Posterior vena cava (tissue), 2 donors: ENCODE results near the gene COL4A4. TPM values are rescaled to one million over a fixed set of nuclear protein-coding genes. Genes with fewer than 3 reads are reported as not detected.
"Not testable (repeated sequence)": the region's sequence is repeated elsewhere in the genome, so short reads cannot be mapped to it uniquely, and the experiment has no call there.

ENCODE experiments used
- DNase-seq: peaks from one replicate; pipeline ENCODE4 v3.0.0-alpha.2; 2020; ENCODE audit warnings: low spot score
- intact Hi-C, 2 donors: fragments of 100-400 bp; cut with DNase I; formaldehyde crosslinking; loops; one replicate each; pipeline versions ENCODE4 v1.14.1 to v1.14.2; 2022 to 2023
- total RNA-seq, 2 donors: library from RNA; stranded (reverse); fragmentation: NEBNext Ultra II Directional; extraction: Animal tissue kit (Norgen Biotek cat#: 25700); gene quantifications; one replicate each; pipeline ENCODE4 v1.2.1, GENCODE V29; 2021
- donor health status: DM: yes; HTN: yes; CAD: no.
- donor health status: DM: yes; HTN: yes; CAD: no.

Gene COL4A4
- total RNA-seq, 2 donors from 2014 or later: 0.93 to 3.0 TPM

DNA sequence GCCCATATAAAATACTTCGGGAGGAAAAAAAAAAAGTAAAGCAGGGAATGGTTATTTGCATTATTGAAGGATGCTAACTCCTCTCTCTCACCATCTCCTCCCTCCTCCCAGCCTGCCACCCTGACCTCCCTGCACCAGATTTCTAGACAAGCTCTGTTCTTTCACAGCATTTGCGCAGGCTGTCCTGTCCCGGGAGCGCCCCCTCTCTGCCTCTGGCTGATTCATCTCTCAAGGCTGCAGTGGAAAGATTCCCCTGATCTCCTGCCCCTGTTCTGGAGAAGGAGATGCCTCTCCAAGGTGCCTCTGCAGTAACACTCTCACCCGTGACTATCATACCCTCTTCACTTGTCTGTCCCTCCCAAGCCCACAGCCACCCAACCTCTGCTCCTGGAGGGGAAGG is 38.5 kb downstream of the COL4A4 start:
- no peak for DNase-seq
- intact Hi-C loops: no loop called here

DNA sequence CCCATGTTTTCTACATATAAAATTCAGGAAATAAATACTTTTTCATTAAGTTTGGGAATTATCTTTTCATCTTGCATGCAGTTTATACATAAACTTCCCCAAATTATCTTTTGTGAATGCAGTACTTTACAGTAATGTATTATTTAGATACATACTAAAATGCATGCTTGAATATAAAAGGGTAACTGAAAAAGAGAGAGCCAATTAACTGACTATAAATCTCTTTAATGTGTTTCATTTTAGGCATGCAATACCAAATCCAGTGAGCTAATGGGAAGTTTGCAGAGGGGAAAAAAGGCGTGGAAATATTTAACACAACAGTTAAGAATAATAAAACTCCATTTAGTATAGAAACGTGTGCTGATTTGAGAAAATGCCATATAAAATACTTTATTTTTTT is 39.2 kb downstream of the COL4A4 start:
- intact Hi-C loops: no loop called here
- DNase-seq: no peak

DNA sequence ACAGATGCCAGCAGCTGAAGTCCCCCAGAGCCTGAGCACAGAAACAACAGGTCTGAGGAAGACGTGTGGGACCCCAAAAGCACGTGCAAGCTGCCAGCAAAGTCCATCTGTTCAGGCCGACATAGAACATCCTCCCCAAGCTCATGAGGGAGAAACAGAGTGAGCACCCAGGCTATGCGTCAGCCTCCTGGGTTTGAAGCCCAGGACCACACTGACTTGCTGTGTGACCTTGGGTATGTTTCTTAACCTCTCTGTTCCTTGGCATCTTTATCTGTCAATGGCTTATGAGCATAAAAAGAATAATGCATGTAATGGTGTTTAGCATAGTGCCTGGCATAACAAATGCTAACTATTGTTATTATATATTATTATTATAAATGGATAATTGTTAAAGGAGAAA is 40.3 kb downstream of the COL4A4 start:
- no peak for DNase-seq
- intact Hi-C loops: no loop called here

DNA sequence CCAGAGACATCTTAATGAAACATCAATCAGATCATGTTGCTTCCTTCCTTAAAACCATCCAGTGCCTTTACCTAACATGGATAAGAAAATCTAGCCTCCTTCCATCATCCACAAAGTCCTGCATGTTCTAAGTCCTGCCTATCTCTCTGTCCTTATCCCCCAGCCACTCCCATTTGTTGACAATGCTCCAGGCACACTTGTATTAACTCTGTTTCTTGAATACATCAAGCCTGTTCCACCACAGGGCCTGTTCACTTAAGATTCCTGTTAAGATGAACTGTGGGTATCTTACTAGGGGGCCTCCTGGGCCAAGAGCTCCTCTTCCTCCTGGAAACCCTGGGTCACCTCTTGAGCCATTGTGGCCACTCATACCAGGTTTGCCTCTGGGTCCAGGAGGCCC is 45.7 kb downstream of the COL4A4 start:
- intact Hi-C loops: no loop called here
- no peak for DNase-seq

DNA sequence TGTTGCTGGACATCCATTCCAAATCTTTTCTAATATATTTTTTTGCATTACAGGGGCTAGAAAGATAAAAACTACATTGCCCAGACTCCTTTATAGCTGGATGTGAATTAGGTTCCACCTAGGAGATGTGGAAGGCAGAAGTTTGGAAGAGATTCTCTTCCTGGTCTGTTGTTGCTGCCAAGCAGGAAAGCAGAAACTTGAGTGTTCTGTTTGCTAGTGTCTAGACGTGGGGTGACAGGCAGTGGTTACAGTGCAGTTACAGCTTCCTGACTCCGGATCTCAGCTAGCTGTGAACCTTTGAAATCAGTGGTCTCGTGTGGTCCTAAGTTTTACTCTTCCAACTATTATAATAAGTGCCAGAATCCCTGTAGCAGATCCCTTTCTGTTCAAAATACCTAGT is 46.2 kb downstream of the COL4A4 start:
- intact Hi-C loops: no loop called here
- DNase-seq: no peak

DNA sequence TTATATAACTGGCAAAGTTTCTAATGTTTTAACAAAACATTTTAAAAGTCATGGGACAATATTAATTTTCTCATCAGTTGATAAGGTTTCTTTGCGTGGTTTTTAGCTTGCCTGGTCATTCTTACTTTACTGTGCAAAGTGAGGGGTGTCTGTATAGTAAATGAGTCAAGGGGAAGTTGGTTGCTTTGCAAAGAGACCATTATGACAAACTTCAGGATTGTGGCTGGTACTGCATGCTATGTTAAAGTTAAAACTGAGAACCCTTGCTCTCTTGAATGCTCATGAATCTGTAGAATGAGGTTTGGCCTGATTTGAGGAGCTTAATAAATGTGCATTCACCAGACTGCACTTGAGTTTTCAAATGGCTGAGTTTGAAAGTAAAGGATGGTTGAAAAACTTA is 47.0 kb downstream of the COL4A4 start:
- no peak for DNase-seq
- intact Hi-C loops: no loop called here

DNA sequence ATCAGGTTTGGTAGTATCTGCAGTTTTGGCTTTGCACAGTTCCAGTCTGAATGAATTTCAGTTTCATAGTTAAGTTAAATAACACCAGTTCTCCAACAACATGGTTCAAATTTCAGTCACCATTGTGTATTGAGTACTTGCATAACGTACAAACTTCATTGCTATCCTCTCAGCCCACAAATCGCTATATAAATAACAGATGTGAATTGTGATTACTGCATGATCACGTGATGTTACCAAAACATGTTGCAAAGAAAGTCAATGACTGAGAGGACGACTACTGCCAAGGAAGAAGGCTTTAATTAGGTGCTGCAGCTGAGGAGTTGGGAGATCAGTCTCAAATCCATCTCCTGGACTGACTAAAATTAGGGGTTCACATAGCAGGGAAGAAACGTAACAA is 48.2 kb downstream of the COL4A4 start:
- DNase-seq: no peak
- intact Hi-C loops: no loop called here

DNA sequence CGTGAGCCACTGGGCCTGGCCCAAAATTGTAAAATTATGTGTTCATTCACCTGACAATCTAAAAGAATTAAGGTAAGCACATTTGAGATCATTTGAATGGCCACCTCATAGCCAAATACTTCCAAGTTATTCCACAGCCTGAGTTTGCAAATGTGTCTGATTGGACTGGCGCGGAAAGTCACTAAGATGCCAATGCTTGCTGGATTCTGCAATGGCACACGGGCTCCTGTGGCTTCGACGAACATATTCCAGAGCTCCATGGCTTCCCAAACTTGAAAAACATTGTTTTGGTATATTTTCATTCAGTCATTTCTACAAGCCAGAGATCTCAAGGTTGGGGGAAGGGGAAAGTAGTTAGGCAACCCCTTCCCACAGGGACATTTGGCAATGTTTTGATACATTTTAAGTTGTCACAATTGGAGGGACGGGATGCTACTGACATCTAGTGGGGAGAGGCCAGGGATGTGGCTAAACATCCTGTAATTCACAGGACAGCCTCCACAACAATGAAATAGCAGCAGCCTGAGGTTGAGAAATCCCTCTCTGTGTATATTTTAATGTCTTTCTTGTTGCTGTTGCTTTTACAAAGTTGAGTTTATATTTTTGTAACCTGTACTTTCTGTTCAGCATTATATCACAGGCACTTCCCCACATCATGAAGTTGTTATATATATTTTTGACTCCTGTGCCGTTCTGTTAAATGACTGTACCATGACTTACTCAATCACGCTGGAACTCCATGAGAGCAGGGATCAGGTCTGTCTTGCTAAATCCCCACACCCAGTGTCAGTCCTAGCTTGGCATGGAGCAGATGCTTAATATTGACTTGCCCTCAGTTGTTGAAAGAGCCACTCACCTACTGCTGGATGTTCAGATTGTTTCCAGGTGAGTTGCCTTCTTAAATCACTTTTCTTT is 56.9 kb downstream of the COL4A4 start:
- intact Hi-C loops: no loop called here
- no peak for DNase-seq

DNA sequence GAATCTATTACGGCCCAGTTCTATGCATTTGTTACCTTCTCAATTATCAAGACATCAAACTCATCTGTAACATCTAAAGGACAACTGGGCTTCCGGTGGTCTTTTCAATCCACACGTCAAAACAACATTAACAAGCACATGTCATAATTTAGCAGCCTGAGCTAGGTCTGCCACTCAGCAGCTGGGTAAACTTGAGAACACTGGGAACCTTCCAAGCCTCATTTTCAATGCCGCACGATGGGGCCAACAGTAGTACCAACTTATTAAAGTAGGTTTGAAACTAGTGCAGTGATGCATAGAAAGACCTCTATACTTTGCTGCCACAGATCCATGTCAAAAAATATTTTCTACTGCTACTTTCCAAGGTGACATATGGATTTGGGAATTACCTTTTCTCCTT is 60.4 kb downstream of the COL4A4 start:
- no peak for DNase-seq
- intact Hi-C loops: no loop called here

DNA sequence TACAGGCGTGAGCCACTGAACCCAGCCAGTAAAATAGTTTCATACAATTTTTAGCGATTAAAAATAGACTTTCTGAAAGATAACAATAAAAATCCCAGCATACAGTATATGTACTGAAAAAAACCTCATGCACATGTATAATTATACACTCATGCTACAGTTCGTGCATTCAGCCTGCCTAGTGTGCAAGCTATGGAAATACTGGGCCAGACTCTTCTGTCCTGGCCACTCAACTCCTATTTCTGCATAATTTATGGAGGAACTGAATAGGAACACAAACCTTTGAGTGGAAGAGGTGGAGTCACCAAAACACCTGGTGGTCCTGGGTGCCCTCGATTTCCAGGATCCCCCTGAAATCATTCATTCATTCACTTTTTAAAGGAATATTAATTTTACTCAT is 64.7 kb downstream of the COL4A4 start:
- DNase-seq: no peak
- intact Hi-C loops: no loop called here

DNA sequence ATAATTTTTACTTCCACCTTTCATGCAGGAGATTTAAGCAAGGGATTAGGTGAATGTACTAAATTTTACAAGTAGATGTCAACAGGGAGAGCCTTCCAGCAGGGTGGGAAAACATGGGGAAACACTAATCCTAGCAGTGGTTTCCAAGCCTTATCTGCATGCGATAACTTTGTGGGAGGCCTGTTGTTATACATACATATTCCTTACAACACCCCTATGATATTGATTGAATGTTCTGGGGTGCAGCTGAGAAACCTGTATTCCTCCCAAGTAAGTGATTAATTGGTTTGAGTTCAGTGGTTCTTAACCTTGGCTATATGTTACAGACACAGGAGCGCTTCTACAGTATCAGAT is 65.9 kb downstream of the COL4A4 start:
- DNase-seq: no peak
- intact Hi-C loops: no loop called here

DNA sequence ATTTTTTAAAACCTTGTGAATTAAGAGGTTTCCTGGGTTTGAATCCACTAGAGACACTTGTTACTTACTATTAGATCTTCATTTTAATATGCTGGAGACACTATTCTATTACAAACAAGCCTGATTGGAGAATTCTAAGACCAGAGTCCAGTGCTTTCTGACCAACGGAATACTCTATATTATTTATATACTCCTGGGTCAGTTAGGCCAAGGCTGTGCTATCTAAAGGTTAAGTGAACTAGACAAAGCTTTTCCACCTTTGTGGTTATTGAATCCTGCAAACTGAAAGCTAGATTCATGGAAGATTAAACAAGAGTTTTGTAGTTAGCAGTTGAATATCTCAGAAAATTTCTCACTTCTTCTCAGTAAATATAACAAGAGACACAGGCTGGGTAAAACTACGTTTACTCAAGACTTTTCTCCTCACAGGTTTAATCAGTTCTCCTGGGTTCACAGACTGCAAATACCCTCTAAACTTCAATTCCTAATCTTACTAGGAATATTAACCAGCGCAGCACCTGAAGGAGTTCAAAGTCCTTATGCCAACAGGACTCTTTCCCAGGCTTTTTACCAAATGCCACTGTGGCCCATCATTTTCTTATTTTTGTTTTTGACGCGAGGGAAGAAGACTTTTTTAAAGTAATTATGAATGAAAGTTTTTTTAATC is 66.4 kb downstream of the COL4A4 start:
- DNase-seq: no peak
- intact Hi-C loops: no loop called here

DNA sequence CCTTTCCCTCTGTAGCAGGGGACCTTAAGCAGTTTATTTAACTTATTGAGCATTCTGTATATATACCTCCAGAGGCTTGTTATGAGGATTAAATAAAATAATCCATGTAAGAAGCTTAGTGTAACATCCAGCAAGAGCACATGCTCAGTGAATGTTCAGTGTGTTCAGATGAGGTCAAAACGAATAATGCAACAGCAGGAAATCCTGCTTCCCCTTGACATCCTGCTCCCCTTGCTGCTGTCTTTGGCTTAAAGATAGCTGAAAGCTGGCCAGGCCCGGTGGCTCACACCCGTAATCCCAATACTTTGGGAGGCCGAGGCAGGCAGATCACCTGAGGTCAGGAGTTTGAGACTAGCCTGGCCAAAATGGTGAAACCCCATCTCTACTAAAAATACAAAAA is 68.7 kb downstream of the COL4A4 start:
- no peak for DNase-seq
- intact Hi-C loops: no loop called here

DNA sequence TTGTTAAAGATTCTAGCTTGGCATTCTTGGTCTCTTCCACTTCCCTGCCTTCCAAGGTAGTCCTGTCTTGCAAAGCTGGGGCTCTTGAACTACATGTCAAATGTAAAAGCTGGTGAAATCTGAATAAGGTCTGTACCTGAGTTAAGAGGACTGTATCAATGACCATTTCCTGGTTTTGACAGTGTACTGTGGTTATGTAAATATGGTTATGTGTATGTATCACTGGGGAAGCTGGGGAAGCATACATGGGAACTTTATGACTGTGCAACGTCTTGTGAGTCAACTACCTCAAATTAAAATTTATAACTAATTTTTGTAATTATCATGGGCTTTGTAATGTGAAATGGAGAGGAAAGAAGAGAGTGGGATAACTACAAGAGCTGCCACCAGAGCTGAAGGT is 81.7 kb downstream of the COL4A4 start:
- intact Hi-C loops: no loop called here
- no peak for DNase-seq

DNA sequence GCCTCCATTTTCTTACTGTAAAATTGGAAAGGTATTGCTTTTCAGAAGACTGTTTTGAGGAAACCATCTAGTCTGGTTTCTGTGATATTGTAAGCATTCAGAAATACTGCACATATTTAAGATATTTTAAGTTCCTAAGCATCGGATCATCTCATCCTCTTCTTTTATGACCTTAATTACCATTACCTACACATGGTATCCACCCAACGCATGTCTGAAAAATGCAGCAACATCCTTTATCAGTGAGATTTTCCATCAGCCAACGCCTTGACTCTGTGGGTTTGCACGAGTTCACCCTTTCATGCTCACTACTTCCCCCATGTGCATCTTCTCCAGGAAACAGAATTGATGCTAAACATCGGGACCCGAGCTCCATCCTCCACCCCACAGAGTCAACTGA is 84.3 kb downstream of the COL4A4 start:
- intact Hi-C loops: no loop called here
- DNase-seq: no peak

DNA sequence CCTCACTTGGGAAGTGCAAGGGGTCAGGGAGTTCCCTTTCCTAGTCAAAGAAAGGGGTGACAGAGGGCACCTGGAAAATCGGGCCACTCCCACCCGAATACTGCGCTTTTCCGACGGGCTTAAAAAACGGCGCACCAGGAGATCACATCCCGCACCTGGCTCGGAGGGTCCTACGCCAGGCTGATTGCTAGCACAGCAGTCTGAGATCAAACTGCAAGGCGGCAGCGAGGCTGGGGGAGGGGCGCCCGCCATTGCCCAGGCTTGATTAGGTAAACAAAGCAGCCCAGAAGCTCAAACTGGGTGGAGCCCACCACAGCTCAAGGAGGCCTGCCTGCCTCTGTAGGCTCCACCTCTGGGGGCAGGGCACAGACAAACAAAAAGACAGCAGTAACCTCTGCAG is 98.9 kb downstream of the COL4A4 start:
- intact Hi-C loops, DNase-seq: not testable (repeated sequence)

DNA sequence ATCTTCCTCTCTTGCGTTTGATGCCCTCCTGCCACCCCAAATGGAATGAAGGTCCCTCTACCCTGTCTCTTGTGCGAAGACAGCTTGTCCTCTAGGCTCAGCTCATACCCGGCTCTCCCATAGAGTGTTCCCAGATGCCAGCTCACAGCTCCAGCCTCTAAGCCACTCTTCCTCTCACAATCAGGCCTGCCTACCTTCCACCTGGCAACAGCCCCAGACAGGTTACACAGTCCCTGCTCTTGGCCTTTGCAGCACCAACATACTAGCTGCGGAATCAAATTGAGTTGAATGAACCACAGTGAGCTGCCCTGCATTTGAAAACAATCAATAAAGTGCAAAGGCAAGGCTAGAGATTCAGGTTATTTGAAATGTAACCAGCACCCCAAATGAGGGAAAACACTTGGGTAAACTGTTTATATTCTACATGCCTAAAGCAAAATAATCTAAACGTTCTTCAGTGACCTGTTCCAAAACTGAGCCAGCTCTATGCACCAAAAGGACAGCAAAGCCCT is 105.1 kb downstream of the COL4A4 start:
- DNase-seq: no peak
- intact Hi-C loops: no loop called here

DNA sequence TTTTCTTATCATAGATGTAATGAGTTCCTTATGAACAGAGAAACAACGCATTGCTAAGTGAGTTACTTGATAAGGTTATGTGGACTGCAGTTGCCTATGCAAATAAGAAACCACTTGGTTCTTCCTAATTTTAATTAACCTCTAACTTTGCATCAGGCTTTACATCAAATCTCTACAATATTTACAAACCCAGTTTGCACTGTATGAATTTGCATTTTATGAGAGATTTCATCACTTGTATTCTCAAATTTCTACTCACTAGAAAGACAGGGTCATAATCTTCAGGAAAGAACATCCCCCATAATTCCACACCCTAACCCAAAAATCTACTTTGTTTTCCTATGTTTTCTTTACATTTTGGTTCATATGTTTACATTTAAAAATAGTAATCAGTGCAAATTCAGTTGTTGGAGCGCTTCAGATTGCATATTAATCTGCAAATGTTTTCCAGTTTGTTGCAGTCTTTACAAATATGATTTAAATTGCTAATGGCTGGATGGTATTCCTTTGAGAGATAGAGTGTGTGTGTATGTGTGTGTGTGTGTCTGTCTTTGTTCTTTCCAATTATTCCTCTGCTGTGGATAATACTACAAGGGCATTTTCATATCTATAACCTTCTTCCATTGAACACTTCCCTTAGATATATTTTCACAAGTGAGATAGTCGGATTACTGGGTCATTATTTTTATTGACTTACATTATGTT is 106.1 kb downstream of the COL4A4 start:
- intact Hi-C loops: no loop called here
- no peak for DNase-seq

DNA sequence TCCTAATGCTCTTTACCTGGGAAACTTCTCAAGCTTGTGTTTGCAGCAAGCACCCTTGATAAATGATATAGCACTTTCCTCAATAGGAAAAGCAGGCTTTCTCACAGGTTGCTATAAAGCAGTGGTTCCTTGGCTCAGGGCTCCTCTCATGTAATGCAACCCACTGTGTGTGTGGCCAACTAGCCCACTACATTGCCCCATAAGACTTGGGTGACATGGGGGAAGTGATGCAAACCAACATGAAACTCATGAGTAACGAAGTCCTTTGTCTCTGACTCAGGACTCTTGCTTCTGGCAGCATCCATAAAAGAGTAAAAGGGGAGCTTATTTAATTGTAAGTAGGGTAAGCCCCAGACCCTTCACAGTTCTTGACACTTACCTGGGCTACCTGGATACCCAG is 106.9 kb downstream of the COL4A4 start:
- intact Hi-C loops: no loop called here
- no peak for DNase-seq

DNA sequence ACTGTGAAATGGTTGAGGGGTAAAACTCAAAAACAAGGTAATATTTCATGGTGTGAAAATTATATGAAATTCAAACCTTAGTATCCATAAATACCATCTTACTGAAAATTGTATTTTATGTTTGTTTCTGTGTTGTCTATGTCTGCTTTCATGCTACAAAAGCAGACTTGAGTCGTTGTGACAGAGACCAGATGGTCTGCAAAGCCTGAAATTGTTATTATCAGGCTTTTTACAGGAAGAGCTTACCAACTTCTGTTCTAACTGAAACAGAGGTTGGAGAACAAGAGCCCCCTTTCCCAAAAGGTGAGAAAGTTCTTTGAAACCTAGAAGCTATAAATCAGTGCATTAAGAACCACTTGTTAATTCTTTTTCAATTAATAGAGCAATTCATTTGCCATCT is 110.0 kb downstream of the COL4A4 start:
- DNase-seq: no peak
- intact Hi-C loops: no loop called here
